ENCODE data around the gene FOXJ1. TPM values are rescaled to one million over a fixed set of nuclear protein-coding genes. Genes with fewer than 3 reads are reported as not detected.

FOXJ1 gene
- total RNA-seq, 2 donors from 2014 or later, result 1.3 to 2.1 TPM

Other genes starting within 250 kb of the FOXJ1 start
- 10 to 100 TPM; 19.8 to 23.6 TPM for gene TRIM65, start 244.3 kb downstream of the FOXJ1 start, total RNA-seq
- gene MRPL38, start 236.4 kb downstream of the FOXJ1 start, total RNA-seq, result 100 to 1,000 TPM in 1 of 2 donors, 10 to 100 TPM in 1; 93.8 to 107 TPM
- gene FBF1, start 200.2 kb downstream of the FOXJ1 start, total RNA-seq, result 10 to 100 TPM; 20.0 to 22.3 TPM
- gene ACOX1, start 162.1 kb downstream of the FOXJ1 start, total RNA-seq, result 10 to 100 TPM; 18.5 to 21.0 TPM
- gene TEN1, start 162.0 kb downstream of the FOXJ1 start, total RNA-seq, result 10 to 100 TPM; 10.3 to 13.4 TPM
- 1 to 10 TPM; 2.9 to 4.6 TPM for gene CDK3, start 140.4 kb downstream of the FOXJ1 start, total RNA-seq
- gene EVPL, start 113.9 kb downstream of the FOXJ1 start, total RNA-seq, result under 1 TPM; 0.05 to 0.68 TPM
- 10 to 100 TPM; 80.4 to 89.2 TPM for gene SRP68, start 68.7 kb downstream of the FOXJ1 start, total RNA-seq
- gene GALR2, start 66.5 kb downstream of the FOXJ1 start, total RNA-seq, result under 1 TPM; 0.55 to 0.96 TPM
- gene ZACN, start 62.1 kb downstream of the FOXJ1 start, total RNA-seq, result under 1 TPM in 1 of 2 donors, not detected in 1; 0.68 TPM
- gene EXOC7, start 37.5 kb downstream of the FOXJ1 start, total RNA-seq, result 10 to 100 TPM; 80.7 to 85.3 TPM
- gene RNF157, start 99.2 kb upstream of the FOXJ1 start, total RNA-seq, result 10 to 100 TPM; 43.5 to 45.3 TPM
- gene UBALD2, start 124.1 kb upstream of the FOXJ1 start, total RNA-seq, result 100 to 1,000 TPM; 201 to 252 TPM
- 1 to 10 TPM; 1.7 to 3.6 TPM for gene QRICH2, start 167.0 kb upstream of the FOXJ1 start, total RNA-seq
- 10 to 100 TPM; 19.4 to 22.1 TPM for gene PRPSAP1, start 212.7 kb upstream of the FOXJ1 start, total RNA-seq
- 1 to 10 TPM; 2.4 to 6.0 TPM for gene SPHK1, start 243.4 kb upstream of the FOXJ1 start, total RNA-seq

All from T-helper 17 cell (primary cell).